Lung (tissue), 12 donors: ENCODE measurements around the gene CLIC5. TPM values are rescaled to one million over a fixed set of nuclear protein-coding genes. Genes with fewer than 3 reads are reported as not detected.
A peak's percentile ranks its signal among the peaks of the same experiment; 100 is the strongest.

ENCODE experiments used
- ATAC-seq: fragments of 200-7000 bp; cut with Tn5 transposase; one replicate; pipeline ENCODE4 v1.9.1; 2020; ENCODE audit warnings: moderate number of reproducible peaks; ENCODE audit not compliant: insufficient read depth, low FRiP score
- DNase-seq, 3 donors: peaks; one replicate each; pipeline ENCODE4 v3.0.0-alpha.2; 2013 to 2017
- H3K27ac ChIP-seq, 2 donors: one replicate each; pipeline ENCODE4 v1.5.1; 2013; ENCODE audit warnings: mild to moderate bottlenecking in 2 of 2, moderate library complexity in 2 of 2, control low read depth in 1 of 2, inconsistent platforms in 1 of 2, low read depth in 1 of 2, low read length in 1 of 2
- H3K27me3 ChIP-seq, 3 donors: one replicate each; pipeline ENCODE4 v1.5.1; 2013; ENCODE audit warnings: low read length in 2 of 3; ENCODE audit not compliant: control insufficient read depth in 3 of 3, insufficient read depth in 3 of 3
- H3K36me3 ChIP-seq, 4 donors: one replicate each; pipeline ENCODE4 v1.5.1; 2013; ENCODE audit warnings: low read length in 4 of 4, mild to moderate bottlenecking in 1 of 4, moderate library complexity in 1 of 4; ENCODE audit not compliant: control insufficient read depth in 4 of 4, insufficient read depth in 4 of 4
- H3K4me1 ChIP-seq, 5 donors: one replicate each; pipeline ENCODE4 v1.5.1; 2013; ENCODE audit warnings: low read length in 5 of 5, mild to moderate bottlenecking in 2 of 5, moderate library complexity in 1 of 5; ENCODE audit not compliant: control insufficient read depth in 5 of 5, insufficient read depth in 5 of 5
- H3K4me3 ChIP-seq: one replicate; pipeline ENCODE4 v1.5.1; 2013; ENCODE audit warnings: mild to moderate bottlenecking, control low read depth, moderate library complexity
- H3K9ac ChIP-seq, 2 donors: one replicate each; pipeline ENCODE4 v1.5.1; 2013; ENCODE audit warnings: low read length in 2 of 2, control low read depth in 1 of 2; ENCODE audit not compliant: insufficient read depth in 1 of 2
- H3K9me3 ChIP-seq, 4 donors: one replicate each; pipeline ENCODE4 v1.5.1; 2013; ENCODE audit warnings: low read length in 3 of 4, mild to moderate bottlenecking in 1 of 4, moderate library complexity in 1 of 4; ENCODE audit not compliant: control insufficient read depth in 4 of 4, insufficient read depth in 3 of 4
- WGBS, 2 donors: extraction: QIAGEN DNeasy Blood & Tissue Kit; methylation state at CpG; one replicate each; pipeline ENCODE4 v1.1.7; 2013; 5-methylcytosine and 5-hydroxymethylcytosine counted together
- polyA plus RNA-seq, 2 donors: library from polyadenylated mRNA; stranded (reverse); fragments of 200-250 nt; gene quantifications; one replicate each; pipeline ENCODE4 v1.2.1, GENCODE V29; 2013
- total RNA-seq, 2 donors: library from RNA; depleted of rRNA in 1 of 2; stranded (reverse); fragments of >200 nt in 1 of 2; gene quantifications; one replicate each; pipeline ENCODE4 v1.2.1, GENCODE V29; 2014 to 2021
- TF ChIP-seq, protein P1 (sequence below): IDR thresholded peaks from 2 replicates; pipeline ENCODE4 v1.5.1; 2012; ENCODE audit warnings: mild to moderate bottlenecking; ENCODE audit errors: control extremely low read depth, extremely low read depth
- donor health status: control.
- donor health status: control.
- donor health status: Bipolar disorder and iron deficiency.
- donor health status: healthy.
- donor health status: DM: yes; HTN: yes; CAD: no.

The CLIC5 gene
- total and polyA plus RNA-seq, 4 donors, result 14.8 to 92.3 (median 40.7) TPM

DNA sequence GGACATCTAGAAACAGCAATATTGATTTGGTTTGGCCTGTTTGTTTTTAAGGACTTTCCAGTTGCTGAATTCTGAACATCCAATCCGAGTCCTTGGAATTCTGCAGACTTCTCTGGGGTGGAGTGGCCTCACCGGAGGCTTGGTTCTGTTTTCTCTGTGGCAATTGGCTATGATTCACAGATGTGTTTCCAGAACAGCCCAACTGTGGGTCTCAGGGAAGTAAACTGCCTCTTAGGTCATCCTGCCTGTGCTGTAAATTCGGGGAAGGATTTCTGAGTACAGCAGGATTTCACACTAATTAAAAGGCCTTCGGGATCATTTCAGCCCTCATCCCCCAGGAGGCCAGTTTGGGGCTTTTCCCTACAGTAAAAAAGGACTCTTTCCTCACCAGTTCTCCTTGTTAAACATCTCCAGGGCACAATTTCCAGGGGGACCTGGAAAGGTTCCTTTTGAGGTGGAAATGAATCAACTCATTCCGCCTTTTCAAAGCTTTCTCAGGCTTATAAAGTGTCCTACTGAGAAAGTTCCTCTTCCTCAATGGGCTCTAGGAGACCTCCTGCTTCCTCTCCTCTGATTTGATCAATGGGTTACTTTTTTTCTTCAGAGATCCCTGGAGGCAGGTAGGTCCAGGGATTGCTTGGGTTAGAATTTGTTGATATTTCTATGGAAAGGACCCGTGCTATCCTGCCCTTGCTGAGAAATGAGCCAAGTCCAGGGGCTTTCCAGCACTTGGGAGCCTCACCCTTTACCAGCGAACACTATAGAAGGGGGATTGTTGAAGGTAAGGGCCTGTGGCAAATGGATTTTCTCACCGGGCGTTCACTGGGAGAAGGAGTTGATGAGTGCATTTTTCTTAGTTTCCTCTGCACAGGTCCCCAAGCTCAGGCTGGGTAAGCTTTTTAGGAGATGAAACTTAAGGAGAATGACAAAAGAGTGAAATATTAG is 114.6 kb downstream of the CLIC5 start:
- Histone ChIP-seq H3K27ac (no peak overlapping the region), H3K36me3 (peaks cover 0 to 10% (median 3%) of the 10 kb centered on the region in 4 donors), H3K4me3 (no peak overlapping the region), H3K27me3 (no peaks in the 10 kb centered on the region), H3K9me3 (no peaks in the 10 kb centered on the region), H3K4me1 (peaks cover 0 to 6% (median 0%) of the 10 kb centered on the region in 5 donors), H3K9ac (no peak overlapping the region)
- 84 to 91% methylated on average over 9 of the region's 9 CpGs for whole genome bisulfite sequencing, 2 donors
- no peak for ATAC-seq
- peak in 1 of 3 donors; percentile 12 for DNase-seq
- TF ChIP-seq, protein P1, sequence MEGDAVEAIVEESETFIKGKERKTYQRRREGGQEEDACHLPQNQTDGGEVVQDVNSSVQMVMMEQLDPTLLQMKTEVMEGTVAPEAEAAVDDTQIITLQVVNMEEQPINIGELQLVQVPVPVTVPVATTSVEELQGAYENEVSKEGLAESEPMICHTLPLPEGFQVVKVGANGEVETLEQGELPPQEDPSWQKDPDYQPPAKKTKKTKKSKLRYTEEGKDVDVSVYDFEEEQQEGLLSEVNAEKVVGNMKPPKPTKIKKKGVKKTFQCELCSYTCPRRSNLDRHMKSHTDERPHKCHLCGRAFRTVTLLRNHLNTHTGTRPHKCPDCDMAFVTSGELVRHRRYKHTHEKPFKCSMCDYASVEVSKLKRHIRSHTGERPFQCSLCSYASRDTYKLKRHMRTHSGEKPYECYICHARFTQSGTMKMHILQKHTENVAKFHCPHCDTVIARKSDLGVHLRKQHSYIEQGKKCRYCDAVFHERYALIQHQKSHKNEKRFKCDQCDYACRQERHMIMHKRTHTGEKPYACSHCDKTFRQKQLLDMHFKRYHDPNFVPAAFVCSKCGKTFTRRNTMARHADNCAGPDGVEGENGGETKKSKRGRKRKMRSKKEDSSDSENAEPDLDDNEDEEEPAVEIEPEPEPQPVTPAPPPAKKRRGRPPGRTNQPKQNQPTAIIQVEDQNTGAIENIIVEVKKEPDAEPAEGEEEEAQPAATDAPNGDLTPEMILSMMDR, result no peak

DNA sequence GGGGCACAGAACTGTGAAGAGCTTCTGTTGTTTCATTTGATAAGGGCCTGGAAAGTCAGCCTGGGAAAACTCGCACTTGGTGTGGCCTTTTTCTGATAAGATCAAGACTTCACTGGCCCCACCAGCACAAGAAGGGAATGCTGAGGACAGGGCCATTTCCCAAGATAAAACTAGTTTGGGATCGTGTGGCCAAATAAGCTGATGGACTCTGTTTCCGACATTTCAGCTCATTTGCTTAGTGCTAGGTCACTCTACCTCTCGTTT is 116.0 kb downstream of the CLIC5 start:
- no peak overlapping the region for H3K9ac ChIP-seq
- 94 to 96% methylated on average over 4 of the region's 4 CpGs for WGBS, 2 donors
- H3K27me3 ChIP-seq, result no peaks in the 10 kb centered on the region
- H3K27ac ChIP-seq, result peak overlapping the region; percentile 15 to 37
- H3K9me3 ChIP-seq, result no peaks in the 10 kb centered on the region
- peaks cover 0 to 10% (median 3%) of the 10 kb centered on the region in 4 donors for H3K36me3 ChIP-seq
- ATAC-seq (no peak), DNase-seq (no peak)
- H3K4me3 ChIP-seq, result no peak overlapping the region
- TF ChIP-seq, protein P1, result no peak
- peaks cover 0 to 10% (median 0%) of the 10 kb centered on the region in 5 donors for H3K4me1 ChIP-seq

DNA sequence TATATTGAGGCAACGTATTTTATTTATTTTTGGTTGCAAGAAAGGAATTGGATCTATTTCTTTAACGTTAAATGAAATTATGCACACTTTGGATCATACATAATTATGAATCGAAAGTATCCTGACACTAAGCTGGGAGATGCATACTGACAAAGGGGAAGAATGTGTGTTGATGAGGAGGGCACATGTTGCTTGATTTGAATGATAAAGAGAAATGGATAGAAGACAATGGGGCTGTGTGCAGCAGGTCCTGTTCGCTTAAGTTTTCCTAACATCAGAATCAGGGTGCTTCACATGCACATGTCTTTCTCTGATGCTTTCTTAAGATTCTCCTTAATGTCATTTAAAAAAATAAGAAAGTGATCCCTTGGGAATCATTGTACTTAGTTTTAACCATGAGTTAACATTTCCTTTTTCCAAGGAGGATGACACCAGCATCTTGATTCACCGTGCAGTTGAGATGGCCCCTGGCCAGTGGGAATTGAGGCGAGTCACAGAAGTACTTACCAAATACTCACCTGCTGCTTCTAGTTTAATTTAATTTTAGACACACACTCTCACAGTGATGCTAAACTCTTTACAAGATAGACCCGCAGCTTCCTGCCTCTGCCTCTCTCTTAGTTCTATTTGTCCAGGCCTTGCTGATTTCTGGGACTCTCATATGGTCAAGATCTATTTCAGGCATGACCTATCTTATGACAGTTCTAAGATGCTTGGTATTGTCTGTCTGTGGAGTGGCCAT is 116.5 kb downstream of the CLIC5 start:
- no peak for ATAC-seq
- TF ChIP-seq, protein P1, result no peak
- H3K27ac ChIP-seq, result peak overlapping the region; percentile 15 to 37

More for the DNA sequence above, 116.5 kb downstream of the CLIC5 start:
- peaks cover 0 to 10% (median 3%) of the 10 kb centered on the region in 4 donors for H3K36me3 ChIP-seq
- H3K9me3 ChIP-seq, result no peaks in the 10 kb centered on the region
- H3K4me1 ChIP-seq, result peaks cover 0 to 10% (median 0%) of the 10 kb centered on the region in 5 donors
- 90 to 94% methylated on average over 7 of the region's 7 CpGs for WGBS, 2 donors
- no peak overlapping the region for H3K9ac ChIP-seq
- DNase-seq, result no peak
- no peaks in the 10 kb centered on the region for H3K27me3 ChIP-seq
- no peak overlapping the region for H3K4me3 ChIP-seq
